HUES48 (cell line): Measurements from ENCODE around the gene USP40.

Experiments
- H3K27ac ChIP-seq: one replicate; pipeline ENCODE4 v1.7.0; 2013; ENCODE audit warnings: low read depth, low read length, inconsistent platforms
- H3K27me3 ChIP-seq: 2 replicates; pipeline ENCODE4 v1.6.1; 2013; ENCODE audit warnings: mild to moderate bottlenecking, low read length; ENCODE audit not compliant: control insufficient read depth, insufficient read depth
- H3K36me3 ChIP-seq: 2 replicates; pipeline ENCODE4 v1.6.1; 2013; ENCODE audit warnings: low read length; ENCODE audit not compliant: control insufficient read depth, insufficient read depth
- H3K4me1 ChIP-seq: 2 replicates; pipeline ENCODE4 v1.6.1; 2013; ENCODE audit warnings: mild to moderate bottlenecking, low read length; ENCODE audit not compliant: control insufficient read depth, insufficient read depth
- H3K4me3 ChIP-seq: 2 replicates; pipeline ENCODE4 v1.5.1; 2013; ENCODE audit warnings: mild to moderate bottlenecking, low read depth, low read length
- H3K9ac ChIP-seq: 2 replicates; pipeline ENCODE4 v1.6.1; 2013; ENCODE audit warnings: mild to moderate bottlenecking, low read depth, low read length, moderate library complexity
- H3K9me3 ChIP-seq: 2 replicates; pipeline ENCODE4 v1.6.1; 2013; ENCODE audit warnings: low read length; ENCODE audit not compliant: control insufficient read depth, insufficient read depth

The USP40 gene

DNA sequence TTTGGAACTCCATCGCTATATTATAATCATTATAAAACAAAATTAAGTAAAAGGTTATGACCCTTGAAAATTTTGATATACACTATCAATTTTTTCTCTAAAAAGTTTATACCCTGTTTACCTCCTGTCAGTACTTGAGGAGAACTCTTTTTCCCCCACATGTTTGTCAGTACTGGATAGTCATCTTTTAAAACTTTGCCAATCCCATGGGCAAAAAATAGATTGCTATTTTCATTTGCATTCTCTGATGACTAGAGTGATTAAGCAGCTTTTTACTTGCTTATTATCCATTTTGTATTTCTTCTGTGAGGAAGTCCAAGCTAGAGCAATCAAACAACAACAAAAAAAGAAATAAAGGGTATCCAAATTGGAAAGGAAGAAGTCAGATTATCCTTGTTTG, 135.9 kb downstream of the USP40 start:
- Histone ChIP-seq H3K4me3 (no peak overlapping the region), H3K27ac (no peak overlapping the region), H3K9ac (no peak overlapping the region), H3K36me3 (0 out of 2 replicates have a peak, but pooled peaks cover 3% of the 10 kb centered on the region), H3K27me3 (no peaks in the 10 kb centered on the region), H3K4me1 (no peaks in the 10 kb centered on the region), H3K9me3 (no peaks in the 10 kb centered on the region)

DNA sequence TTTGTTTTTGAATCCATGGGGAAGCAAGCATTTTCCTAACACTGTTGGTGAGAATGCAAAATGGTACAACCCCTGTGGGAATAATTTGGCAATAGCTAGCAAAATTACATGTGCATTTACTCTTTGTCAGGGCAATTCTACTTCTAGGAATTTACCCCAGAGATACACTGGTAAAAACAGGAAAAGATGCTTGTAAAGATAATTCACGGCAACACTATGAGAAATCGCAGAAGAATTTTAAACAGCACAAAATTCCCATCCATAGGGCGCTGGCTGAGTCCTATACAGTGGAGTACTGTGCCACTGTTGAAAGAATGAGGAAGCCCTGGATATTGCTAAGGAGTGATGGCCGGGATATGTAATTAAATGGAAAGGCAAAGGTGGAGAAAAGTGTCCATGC, 136.5 kb downstream of the USP40 start:
- no peaks in the 10 kb centered on the region for H3K27me3 ChIP-seq
- H3K9ac ChIP-seq: no peak overlapping the region
- H3K4me3 ChIP-seq: no peak overlapping the region
- H3K27ac ChIP-seq: no peak overlapping the region
- no peaks in the 10 kb centered on the region for H3K9me3 ChIP-seq
- H3K4me1 ChIP-seq: no peaks in the 10 kb centered on the region
- 0 out of 2 replicates have a peak, but pooled peaks cover 3% of the 10 kb centered on the region for H3K36me3 ChIP-seq

GRCh38 chr2:233429175-233429897, 137.2 kb downstream of the USP40 start:
- H3K27me3 ChIP-seq: no peaks in the 10 kb centered on the region
- H3K4me3 ChIP-seq: no peak overlapping the region
- H3K27ac ChIP-seq: no peak overlapping the region
- no peak overlapping the region for H3K9ac ChIP-seq
- H3K9me3 ChIP-seq: no peaks in the 10 kb centered on the region
- H3K4me1 ChIP-seq: no peaks in the 10 kb centered on the region
- no peaks in the 10 kb centered on the region for H3K36me3 ChIP-seq

- Histone ChIP-seq H3K4me1 (no peaks in the 10 kb centered on the region), H3K9ac (no peak overlapping the region), H3K36me3 (no peaks in the 10 kb centered on the region), H3K9me3 (no peaks in the 10 kb centered on the region), H3K27ac (no peak overlapping the region), H3K4me3 (no peak overlapping the region), H3K27me3 (no peaks in the 10 kb centered on the region)
Observed at GRCh38 chr2:233428438-233428837, 138.1 kb downstream of the USP40 start.

DNA sequence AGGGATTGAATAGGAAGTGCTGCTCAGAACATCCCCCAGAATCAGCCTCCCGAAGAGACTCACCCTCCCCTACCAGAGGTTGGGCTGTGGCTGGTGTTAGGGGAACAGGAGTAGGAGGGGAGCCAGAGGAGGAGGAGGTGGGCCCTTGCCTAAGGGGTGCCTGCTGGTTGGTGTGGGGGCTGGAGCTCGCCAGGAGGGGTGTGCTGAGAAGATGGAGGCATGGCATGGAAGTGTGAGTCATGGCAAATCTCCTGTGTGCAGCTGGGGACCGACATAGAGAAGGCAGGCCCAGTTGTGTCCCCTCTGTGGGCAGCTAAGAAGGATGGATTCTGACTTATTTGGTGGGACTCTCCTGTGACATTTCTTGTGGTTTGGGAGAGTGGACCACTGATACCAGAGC, 138.6 kb downstream of the USP40 start:
- Histone ChIP-seq H3K27me3 (no peaks in the 10 kb centered on the region), H3K9ac (no peak overlapping the region), H3K4me1 (no peaks in the 10 kb centered on the region), H3K27ac (no peak overlapping the region), H3K4me3 (no peak overlapping the region), H3K36me3 (no peaks in the 10 kb centered on the region), H3K9me3 (no peaks in the 10 kb centered on the region)

- no peaks in the 10 kb centered on the region for H3K36me3 ChIP-seq
- H3K4me1 ChIP-seq: no peaks in the 10 kb centered on the region
- no peak overlapping the region for H3K9ac ChIP-seq
- H3K4me3 ChIP-seq: no peak overlapping the region
- H3K27ac ChIP-seq: no peak overlapping the region
- H3K9me3 ChIP-seq: no peaks in the 10 kb centered on the region
- H3K27me3 ChIP-seq: no peaks in the 10 kb centered on the region
Observed at GRCh38 chr2:233426619-233427342, 139.8 kb downstream of the USP40 start.
